ENCODE data around the gene OR4A15. TPM values are rescaled to one million over a fixed set of nuclear protein-coding genes. Genes with fewer than 3 reads are reported as not detected.

The OR4A15 gene
- total RNA-seq, result not detected in 2 replicates

GRCh38 chr11:55367674-55368073 lies at the start of gene OR4A15:
TSS of gene OR4A15 (plus strand) at chr11:55367974. CDS start at chr11:55367974, 0 bp downstream.

GRCh38 chr11:55342901-55343300 lies 24.9 kb upstream of the OR4A15 start, which contains the start of gene OR4A16:
TSS of gene OR4A16 (plus strand) at chr11:55343201. CDS start at chr11:55343201, 0 bp downstream.

Small RNAs within 50 kb of the gene (small RNA-seq; reads per million reads assigned to genes)
- not detected for gene OR4X7P

Other genes starting within 250 kb of the OR4A15 start
- not detected in 2 replicates for gene TRIM48, start 105.8 kb upstream of the OR4A15 start, total RNA-seq
- not detected in 2 replicates for gene OR4A16, start 24.8 kb upstream of the OR4A15 start, total RNA-seq
- not detected in 2 replicates for gene OR4C15, start 186.5 kb downstream of the OR4A15 start, total RNA-seq
- gene OR4C16, start 204.2 kb downstream of the OR4A15 start, total RNA-seq, result not detected in 2 replicates
- not detected in 2 replicates for gene OR4C11, start 239.7 kb downstream of the OR4A15 start, total RNA-seq